NCI-H2107 treated with DMSO at 0.1 percent for 48 hours (cell line): ENCODE results near the gene TM6SF1.
"Not testable (repeated sequence)": the region's sequence is repeated elsewhere in the genome, so short reads cannot be mapped to it uniquely, and the experiment has no call there.

Source experiments
- DNase-seq: peaks from one replicate; lab custom pipeline; 2025; ENCODE audit not compliant: unreplicated experiment; lab: John Stamatoyannopoulos, UW

TM6SF1 gene

DNA sequence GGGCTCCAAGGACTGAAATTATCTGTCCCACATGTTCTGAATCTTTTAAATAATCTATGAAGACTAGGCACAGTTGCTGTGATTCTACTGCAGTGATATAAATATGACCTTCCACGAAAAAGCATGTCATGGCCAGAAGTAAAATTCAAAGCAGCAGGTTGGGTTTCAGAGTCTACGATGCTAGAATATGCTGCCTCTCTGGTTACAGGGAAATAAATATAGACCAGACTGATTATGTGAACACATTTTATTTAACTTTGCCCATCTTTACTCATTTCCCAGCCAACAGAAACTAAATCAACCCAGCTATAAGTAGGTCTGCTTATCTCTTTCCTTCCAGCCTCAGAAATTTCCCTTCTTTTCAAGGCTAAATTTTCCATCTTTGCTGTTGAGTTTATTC, 19.9 kb upstream of the TM6SF1 start:
- DNase-seq, result no peak

DNA sequence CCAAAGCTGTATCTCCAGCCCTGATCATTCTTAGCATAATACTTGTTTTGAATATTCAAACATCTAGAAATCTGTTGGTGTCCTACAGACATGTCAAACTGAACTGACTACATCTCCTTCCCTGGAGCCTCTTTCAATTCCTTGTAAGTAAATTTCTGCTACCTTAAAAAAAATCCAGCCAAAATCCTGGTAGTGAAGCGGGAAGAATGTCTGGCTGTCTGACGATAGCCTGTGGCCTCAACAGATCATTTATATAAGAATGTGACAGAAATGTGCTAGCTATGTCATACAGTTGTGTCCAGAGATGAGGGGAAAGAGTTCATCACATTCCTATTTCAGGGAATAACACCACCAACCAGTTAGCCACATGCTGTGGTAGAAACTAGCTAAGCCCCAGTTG, 18.6 kb upstream of the TM6SF1 start:
- DNase-seq, result no peak

DNA sequence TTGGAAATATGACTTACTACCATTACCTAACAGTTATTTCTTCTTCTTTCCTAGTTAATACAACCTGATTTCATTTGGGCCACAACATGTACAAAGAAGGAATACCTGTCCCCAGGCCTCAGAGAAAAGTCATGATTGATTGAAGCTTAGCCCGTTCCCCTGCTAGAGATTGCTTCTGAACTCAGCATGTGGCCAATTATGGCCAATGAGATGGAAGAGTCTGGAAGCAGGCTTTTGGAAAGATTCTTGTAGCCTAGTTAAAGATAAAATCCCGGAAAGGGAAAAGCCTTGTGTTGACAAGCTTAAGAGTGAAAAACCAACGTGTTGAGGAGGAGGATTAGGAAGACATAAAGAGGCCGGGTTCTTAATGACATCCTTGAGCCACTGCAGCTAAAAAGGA, 17.0 kb upstream of the TM6SF1 start:
- DNase-seq, result no peak

DNA sequence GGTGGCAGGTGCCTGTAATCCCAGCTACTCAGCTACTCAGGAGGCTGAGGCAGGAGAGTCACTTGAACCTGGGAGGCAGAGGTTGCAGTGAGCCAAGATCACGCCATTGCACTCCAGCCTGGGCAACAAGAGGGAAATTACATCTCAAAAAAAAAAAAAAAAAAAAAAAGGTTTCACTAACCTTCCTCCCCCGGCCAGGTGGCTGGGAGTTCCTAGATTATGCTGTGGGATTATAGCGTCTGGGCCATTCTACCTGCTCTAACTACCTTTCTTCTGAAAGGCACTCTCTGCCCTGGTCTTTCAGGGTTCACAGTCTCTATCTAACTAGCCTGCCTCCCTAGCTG, 15.5 kb upstream of the TM6SF1 start:
- DNase-seq, result not testable (repeated sequence)

DNA sequence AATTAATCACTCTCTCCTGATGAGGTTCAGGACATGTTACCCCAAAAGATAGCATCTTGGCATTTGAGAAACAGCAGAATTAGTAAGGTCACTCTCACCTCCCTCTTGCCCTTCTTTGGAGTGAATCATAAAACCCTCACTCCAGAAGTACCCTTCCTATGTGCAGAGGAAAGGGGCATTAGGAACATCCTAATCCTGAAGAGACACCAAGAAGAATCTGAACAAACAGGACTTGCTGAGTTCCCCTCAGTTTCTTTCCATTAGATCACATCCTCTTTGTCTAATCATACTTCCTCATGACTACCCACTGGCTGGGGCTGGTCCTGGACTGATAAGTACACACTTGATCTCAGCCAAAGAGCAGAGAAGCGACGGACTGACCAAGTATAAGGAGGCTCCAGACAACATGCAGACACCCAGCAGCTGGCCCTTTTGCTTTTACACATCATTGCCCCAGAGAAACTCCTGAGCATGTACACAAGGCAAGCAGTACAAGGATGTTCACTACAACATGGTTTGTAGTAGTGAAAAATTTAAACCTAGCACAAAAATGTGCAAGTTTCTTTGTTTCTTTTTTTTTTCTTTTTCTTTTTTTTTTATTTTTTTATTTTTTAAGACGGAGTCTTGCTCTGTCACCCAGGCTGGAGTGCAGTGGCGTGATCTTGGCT, 15.0 kb upstream of the TM6SF1 start:
- DNase-seq, result no peak

DNA sequence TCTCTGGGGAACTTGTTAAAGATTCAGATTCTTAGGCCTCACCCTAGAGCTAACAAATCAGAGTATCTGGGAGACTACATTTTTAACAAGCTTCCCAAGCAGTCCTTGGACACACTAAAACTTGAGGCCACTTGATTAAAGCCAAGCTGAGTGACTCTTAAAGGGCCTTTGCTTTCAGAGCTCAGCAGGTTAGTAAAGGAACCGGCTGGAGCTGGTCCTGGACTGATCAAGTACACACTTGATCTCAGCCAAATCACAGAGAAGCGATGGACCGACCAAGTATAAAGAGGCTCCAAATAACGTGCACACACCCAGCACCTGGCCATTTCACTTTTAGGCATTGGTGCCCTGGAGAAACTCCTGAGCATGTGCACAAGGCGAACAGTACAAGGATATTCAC, 12.9 kb upstream of the TM6SF1 start:
- no peak for DNase-seq

DNA sequence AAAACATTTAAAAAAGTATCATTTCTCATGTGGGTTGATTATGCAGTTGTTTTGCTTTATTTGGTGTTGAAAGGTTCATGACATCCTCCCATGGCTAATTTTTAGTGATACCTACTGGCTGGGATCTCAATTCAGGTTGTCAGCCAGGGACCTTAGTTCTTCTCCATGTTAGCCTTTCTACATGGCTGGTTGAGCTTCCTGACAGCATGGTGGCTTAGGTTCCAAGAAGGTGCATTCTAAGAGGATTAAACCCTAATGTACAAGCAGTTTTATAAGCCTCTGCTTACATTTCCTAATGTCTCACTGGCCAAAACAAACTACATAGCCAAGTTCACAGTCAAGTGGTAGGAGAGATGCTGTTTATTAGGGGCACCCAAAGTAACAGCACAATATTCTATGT, 9.4 kb upstream of the TM6SF1 start:
- no peak for DNase-seq

DNA sequence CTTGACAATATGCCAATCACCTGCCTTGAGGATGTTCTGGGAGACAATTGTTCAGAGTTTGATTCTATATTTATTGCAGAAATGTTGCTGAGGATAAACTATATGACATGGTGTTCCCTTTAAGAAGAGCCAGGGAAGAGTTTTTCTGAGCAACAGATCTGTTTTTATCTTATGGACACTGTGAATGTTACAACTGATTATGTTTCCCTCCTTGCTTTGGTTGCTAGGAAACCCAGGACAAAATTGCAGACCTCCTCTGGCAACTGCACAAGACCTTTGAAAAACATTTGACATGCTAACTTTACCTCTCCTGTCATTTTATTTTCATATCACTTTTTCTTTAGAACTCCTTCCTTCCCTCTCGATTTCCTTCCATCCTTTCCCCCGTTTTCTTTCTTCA, 8.2 kb upstream of the TM6SF1 start:
- DNase-seq, result no peak

DNA sequence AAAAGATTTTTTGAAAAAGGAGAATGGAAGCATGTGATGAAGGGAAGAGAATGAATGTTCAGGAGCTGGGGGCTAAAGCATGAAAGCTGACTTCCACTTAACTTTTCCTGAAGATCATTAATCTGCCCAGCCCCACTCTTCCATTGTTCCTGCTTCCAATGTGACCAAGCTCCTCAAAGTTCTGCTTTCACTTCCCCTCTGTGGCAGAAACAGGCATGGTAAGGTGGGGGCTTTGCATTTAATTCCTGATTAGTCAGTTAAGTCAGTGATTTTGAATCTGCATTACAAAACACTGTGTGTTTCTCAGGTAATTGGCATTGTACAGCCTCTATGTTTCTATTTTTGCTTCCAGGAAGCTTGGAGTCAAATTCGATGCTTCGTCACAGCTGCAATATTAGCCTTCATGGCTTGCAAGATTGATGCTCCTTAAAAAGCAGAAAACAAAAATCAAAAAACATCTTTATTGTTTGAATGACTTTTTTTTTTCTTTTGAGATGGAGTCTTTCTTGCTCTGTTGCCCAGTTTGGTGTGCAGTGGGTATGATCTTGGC, 7.3 kb upstream of the TM6SF1 start:
- DNase-seq, result no peak

DNA sequence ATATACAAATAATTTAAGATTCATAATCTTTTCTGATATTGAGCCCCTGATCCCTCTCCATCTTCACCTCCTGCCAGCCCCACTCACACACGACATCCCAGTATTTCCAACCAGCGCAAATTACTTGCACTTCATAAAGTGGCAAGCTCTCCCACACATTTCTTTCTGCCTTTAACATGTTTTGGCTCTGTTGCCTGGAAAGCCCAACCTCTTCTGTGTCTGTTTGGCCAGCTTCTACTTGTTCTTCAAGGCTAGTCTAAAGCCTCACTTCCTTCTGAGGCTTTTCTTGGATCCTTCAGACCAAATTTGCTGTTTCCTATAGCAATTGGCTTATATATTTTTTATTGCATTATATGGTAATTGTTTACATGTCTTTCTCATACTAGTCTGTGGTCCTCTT, 5.1 kb upstream of the TM6SF1 start:
- DNase-seq, result no peak

DNA sequence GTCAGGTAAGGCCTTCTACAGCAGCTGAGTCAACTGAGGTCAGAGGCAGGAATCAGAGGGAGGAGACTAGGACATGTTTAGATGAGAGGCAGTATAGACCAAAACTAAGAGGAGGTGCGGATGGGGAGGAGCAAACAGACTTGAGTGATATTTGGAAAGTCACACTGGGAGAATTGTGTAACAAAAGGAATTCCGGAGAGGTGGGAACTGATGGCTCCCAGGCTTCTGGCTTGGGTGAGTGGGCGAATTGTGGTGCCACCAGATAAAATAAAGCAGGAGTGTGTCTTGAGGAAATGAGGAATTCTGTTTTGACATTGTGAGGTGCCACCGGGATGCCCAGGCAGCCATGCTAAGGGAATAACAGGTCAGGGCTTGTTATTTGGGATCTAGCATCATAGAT, 3.3 kb upstream of the TM6SF1 start:
- DNase-seq, result no peak

DNA sequence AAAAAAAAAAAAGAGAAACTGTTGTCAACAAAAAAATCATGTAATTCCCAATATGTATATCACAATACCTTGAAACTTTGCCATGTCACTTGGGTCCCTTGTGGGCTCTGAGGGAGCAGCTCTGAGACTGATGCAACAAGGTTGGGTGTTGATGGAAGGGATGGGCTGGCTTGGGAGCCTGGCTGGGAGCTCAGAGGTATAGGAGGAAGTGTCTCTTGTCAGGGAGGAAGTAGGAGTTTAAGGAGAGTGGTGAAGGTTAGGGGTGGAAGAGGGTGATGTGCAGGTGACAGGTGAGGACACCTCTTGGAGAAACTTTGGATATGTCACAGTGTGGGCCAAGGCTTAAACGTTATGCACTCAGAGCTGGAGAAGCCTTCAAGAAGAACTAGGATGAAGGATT, 2.0 kb upstream of the TM6SF1 start:
- DNase-seq, result no peak

DNA sequence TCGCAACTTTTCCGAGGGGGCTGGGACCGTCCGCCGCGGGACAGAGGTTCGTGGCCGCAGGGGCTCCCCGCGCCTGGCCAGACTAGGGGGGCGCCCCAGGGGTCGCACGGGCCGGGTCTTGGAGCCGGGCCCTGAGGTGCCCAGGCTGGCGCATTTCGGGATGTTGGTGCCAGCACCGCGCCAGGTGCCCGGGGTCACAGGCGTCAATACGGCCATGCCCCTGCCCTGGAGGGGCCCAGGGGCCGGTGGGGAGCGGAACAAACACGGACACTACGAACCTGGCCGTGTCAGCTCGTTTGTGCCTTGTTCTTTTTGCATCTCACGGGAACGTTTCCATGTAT, 366 bp downstream of the TM6SF1 start:
- no peak for DNase-seq

DNA sequence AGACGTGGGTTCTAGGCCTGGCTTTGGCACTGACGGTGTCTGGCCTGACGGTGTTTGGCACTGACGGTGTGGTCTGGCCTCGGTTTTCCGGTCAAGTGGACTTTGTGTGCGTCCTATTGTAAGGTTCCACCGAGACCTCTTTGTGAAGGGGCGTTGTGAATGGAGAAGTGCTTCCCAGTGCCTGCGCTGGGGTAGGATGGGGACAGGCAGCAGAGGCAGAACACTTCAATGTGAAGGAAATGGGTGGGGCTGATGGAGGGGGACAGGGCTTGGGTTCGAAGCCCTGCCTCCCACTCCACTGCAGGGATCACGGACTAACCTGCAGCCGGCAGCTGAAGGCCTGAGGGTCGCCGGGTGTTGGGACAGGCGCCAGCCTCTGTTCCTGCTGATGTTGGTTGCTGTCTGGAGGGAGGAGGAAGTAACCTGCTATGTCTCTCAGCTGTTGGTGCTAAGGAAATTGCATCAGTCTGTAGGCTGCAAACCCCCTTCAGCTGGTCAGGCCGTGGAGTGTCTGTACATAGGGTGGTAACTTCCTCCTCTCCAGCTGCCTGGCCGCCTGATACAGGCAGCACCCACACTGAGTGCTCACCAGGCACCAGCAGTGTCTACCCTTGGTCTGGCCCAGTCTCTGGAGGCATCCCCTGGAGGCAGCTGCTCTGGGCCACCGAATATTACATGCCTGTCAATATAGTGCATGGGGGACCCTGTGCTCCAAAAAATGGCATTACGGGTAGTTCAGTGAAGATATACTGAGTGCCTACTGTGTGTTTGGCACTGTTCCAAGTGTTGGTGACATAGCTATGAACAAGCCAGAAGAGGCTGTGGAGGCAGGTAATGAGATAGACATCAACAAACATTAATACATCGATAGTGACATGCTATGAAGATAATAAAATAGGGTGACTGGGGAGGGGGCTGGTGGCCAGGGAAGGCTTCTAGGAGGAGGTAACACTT, 1.1 kb downstream of the TM6SF1 start:
- DNase-seq, result no peak

DNA sequence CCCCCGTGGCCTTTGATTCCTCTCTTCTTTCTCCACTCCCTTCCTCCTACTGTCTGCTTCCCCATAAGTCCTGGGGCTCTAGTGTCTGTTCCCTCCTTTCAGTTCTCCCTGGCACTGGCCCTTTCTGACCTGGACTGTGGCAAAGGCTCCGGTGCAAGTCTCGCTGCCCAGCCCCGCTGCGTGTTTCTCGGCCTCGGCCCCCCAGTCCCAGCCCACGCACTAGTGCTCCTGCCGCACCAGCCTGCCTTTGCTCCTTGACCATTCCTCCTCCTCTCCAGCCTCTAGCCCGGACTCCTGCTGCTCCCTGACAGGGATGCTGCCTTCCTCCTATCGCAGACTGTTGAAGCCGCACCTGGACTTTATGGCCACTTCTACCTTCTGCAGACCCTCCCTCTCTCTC, 2.1 kb downstream of the TM6SF1 start:
- DNase-seq, result no peak

DNA sequence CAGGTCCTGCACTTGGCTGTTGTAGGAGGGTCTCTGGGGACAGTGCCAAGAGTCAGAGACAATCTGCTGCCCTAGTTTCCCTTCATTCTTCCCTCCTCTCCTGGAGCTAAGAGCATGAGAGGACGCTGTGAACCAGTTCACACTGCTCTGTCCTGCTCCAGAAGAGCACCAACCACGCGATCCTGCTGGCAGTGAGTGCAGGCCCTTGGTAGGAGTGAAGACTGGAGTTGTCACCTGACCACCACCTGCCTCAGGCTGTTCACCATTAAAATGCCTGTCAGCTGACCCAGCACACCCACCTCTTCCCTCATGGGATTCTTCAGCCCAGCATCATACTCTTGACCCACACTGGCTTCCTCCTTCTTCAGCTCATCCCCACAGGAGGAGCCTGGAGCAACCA, 2.9 kb downstream of the TM6SF1 start:
- no peak for DNase-seq

DNA sequence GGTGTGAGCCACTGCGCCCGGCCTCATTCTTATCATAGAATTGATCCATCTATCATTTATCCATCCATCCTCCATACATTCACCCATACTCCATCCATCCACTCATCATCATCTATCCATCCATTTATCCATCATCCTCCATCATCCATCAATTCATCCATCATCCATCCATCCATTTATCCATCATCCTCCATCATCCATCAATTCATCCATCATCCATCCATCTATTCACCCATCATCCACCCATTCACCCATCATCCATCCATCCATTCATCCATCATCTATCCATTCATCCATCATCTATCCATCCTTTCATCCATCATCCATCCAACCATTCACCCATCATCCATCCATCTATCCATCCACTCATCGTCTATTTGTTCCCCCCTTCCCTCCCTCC, 3.7 kb downstream of the TM6SF1 start:
- DNase-seq, result no peak

DNA sequence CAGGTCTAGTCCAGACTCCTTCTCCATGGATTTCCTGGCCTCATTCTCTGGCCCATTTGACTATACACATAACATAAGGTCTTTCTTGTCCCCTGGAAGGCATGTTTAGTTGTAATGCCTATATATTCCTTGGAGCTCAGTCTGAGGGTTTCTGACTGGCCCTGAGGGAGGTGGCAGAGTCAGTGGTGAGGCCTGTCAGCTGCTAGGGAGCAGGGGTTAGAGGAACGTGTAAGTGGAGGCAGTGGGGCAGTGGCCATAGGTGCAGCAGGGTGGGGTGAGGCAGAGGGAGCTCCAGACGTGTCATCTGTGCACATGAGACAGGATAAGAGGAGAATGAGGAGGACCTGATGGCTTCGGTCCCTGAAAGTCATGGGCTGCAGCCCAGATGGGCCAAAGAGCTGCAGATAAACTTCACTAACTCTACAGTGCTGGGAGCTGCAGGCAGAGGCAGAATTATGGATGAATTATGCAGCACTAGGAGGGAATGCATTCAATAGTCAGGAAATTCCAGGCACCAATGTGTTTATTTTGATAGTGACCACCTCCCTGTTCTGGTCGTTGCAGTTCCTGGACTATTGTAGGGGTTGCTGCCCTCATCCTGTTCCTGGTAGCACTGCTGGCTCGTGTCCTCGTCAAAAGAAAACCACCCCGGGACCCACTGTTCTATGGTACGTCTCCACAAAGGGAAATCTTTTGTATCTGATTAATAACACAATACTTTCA, 4.9 kb downstream of the TM6SF1 start:
- DNase-seq, result no peak

DNA sequence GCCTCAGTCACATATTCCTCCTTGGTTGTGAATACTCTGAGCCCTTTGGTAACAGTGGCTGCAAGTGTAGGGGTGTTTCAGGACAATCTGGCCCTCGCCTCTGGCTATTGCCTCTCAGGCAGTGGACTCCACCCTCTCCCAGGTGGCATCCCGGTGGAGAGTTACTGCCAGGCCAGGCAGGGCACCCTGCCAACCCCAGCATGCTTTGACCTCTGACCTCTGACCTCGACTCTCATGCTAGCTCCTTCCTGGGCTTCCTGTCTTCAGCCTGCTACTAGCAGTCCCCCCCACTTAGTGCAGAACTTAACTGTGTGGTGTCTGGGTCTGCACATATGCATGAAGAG, 5.5 kb downstream of the TM6SF1 start:
- DNase-seq, result no peak

DNA sequence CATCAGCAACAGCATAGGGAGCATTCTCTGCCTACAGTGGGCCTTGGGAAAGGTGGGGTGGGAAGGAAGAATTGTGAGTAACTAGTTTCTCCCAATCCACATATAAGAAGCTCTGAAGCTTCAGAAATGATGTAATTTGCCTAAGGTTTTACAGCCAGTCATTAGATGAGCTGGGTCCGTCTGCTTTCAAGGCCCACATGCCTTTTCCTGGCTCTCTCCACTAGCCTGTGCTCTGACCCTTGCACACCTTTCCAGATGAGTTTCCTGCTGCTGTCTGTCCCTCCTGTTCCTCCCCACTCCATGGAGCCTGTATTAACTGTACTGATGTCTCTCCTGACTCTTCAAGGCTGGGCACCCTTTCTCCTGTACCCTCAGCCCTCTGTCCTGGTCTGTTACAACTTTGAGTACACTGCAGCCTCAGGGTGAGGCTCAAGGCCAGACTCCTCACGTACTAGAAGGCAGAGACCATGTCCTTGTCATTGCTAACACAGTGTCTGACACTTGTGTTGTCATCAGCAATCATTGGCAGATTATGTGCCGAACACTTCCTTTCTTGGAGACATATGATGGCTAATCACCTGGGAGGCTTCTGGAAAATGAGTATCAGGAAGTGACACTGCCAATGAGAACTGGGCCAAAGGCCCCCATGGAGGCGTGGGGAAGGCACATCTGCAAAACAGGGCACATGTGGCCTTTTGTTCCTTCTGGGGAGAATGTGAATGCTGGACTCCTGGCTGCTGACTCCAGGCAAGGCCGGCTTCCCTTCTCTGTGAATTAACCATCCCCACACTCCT, 6.6 kb downstream of the TM6SF1 start:
- no peak for DNase-seq

DNA sequence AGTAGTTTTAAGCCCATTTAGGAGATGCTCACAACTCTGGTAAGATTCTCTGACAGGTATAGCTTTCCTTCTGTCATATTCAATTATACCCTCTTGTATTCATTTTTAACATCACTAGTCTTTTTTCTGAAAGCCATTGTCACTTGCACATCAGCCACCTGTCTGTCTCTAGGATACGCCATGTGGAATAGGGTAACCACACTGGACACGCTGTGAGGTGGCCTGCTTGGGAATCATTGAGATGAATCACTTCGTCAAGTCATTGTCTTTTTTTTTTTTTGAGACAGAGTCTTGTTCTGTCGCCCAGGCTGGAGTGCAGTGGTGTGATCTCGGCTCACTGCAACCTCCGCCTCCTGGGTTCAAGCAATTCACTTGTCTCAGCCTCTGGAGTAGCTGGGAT, 7.4 kb downstream of the TM6SF1 start:
- DNase-seq, result no peak
